ENCODE data around the gene TBC1D9. TPM values are rescaled to one million over a fixed set of nuclear protein-coding genes. Genes with fewer than 3 reads are reported as not detected.

The TBC1D9 gene
- total and polyA plus RNA-seq, 10 of the 15 experiments (the other 5 are each of a cell fraction or from before 2014, with no cell fraction given): 0.87 to 14.9 (median 7.1) TPM

DNA sequence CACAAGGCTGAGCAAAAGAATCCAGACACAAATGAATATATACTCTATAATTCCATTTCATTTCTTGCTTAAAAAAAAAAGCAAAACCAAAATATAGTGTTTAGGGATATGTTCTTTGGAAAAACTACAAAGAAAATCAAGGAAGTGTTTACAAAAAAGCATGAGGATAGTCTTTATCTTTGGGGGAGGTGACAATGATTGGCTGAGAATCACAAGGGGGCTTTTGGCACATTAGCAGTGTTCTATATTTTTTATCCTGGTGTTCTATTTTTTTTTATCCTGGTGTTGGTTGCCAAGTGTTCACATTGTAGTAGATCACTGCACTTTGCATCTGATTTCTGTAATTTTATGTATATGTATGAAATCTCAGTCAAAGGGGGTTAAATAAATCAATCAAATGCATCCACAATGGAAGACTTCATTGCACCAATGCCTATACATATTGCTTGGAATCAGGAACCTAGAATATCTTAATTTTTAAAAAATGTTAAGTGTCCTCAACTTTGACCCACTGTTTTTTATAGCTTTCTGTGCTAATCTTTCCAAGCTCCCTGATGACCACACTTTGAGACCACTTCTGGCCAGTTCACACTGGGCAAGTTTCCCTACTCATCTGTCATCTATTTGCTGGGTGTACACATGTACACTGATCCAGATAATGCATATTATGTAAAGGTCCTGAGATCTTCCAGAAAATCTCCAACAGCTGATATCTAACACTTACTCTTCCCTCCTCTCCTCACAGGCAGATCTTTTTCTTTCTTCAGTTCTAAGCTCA lies 3.7 kb downstream of the TBC1D9 start (continued):
- no peak for TF ChIP-seq CEBPB (IDR thresholded peaks at IDR 0.05; ENCODE audit: borderline replicate concordance in 1 of 2, low read depth in 2 of 2, low read length in 2 of 2)

DNA sequence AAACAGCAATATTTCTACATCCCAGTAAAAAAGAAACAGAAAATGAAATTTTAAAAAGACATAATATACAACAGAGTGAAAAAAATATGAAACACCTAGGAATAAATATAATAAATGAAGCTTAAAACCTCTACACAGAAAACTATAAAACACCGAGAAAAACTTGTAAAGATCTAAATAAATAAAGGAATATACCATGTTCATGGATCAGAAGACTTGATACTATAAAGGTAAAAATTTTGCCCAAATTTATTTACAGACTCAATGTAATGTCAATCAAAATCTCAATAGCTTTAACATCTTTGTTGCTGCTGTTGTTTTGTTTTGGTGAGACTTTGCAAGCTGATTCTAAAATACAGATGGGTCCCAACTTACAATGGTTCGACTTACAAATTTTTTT lies 5.7 kb downstream of the TBC1D9 start:
- in situ Hi-C loops (cut with MboI) (no loop called here), intact Hi-C loops (cut with micrococcal nuclease; ENCODE audit: unreplicated experiment) (no loop called here)
- BruUV-seq (replicated peaks): no TSS peak
- FAIRE-seq (no peak), ATAC-seq (no peak), DNase-seq (ENCODE audit: low read depth, low spot score) (no peak)
- WGBS (ENCODE audit: insufficient coverage, insufficient replicate concordance, low lambda C conversion rate, missing lambda C conversion rate): 50% methylated on average over 2 of the region's 2 CpGs
- Histone ChIP-seq H3K4me3 (no peak overlapping the region), H3K9ac (ENCODE audit: control insufficient read depth, insufficient read depth, low read length) (no peak overlapping the region), H3K4me1 (ENCODE audit: control insufficient read depth, insufficient read depth, low read length) (no peaks in the 10 kb centered on the region), H3K79me2 (ENCODE audit: control insufficient read depth, insufficient read depth, low read length) (peaks cover 23% of the 10 kb centered on the region), H3K9me3 (replicated peaks; ENCODE audit: control insufficient read depth, insufficient read depth, low read length) (no peaks in the 10 kb centered on the region; the same call in 1 of the 3 replicates), H3K36me3 (ENCODE audit: control insufficient read depth in 2 of 2, insufficient read depth in 2 of 2, low read length in 1 of 2) (no peaks in the 10 kb centered on the region), H2AFZ (ENCODE audit: control insufficient read depth, low read depth, low read length) (no peak overlapping the region), H3K4me2 (ENCODE audit: control insufficient read depth, insufficient read depth) (no peak overlapping the region), H3K27ac (ENCODE audit: control insufficient read depth, insufficient read depth) (no peak overlapping the region), H4K20me1 (ENCODE audit: control insufficient read depth, insufficient read depth) (no peaks in the 10 kb centered on the region), H3K27me3 (replicated peaks in 1 of 2; ENCODE audit: control insufficient read depth in 2 of 2, insufficient read depth in 2 of 2, low read length in 1 of 2) (no peaks in the 10 kb centered on the region)
- RAD21 ChIA-PET (ENCODE audit: unreplicated experiment): no interaction called here
- CTCF ChIA-PET: interaction anchor here (0.8 kb wide), 1 partner anchor 9 kb away, joined by 3 read pairs; no protein-coding TSS in a partner anchor
- TF ChIP-seq NRF1 (conservative IDR thresholded peaks at IDR 0.05; ENCODE audit: low read depth, low read length): no peak
- TF ChIP-seq, protein P1, sequence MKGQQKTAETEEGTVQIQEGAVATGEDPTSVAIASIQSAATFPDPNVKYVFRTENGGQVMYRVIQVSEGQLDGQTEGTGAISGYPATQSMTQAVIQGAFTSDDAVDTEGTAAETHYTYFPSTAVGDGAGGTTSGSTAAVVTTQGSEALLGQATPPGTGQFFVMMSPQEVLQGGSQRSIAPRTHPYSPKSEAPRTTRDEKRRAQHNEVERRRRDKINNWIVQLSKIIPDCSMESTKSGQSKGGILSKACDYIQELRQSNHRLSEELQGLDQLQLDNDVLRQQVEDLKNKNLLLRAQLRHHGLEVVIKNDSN (IDR thresholded peaks at IDR 0.05; ENCODE audit: borderline replicate concordance, extremely low read length, insufficient read depth, low read depth, low read length): no peak
- no peak for TF ChIP-seq CREB1 (IDR thresholded peaks at IDR 0.05; ENCODE audit: low read depth)
- no peak for TF ChIP-seq RBBP5 (conservative IDR thresholded peaks at IDR 0.05)
- no peak for TF ChIP-seq KLF5 (IDR thresholded peaks at IDR 0.05; ENCODE audit: partially characterized antibody)
- POLR2A ChIA-PET: no interaction called here
- SMC1A ChIA-PET (ENCODE audit: uncharacterized antibody, unreplicated experiment): interaction anchor here (0.9 to 1.1 kb wide), 2 partner anchors 29 to 64 kb away, joined by 3 read pairs; no protein-coding TSS in a partner anchor
